Measurements from ENCODE around the gene ARHGEF1.
"Not testable (repeated sequence)": the region's sequence is repeated elsewhere in the genome, so short reads cannot be mapped to it uniquely, and the experiment has no call there.

Gene ARHGEF1

GRCh38 chr19:41862445-41862986 is 20.5 kb upstream of the ARHGEF1 start:
- no peak for DNase-seq

DNA sequence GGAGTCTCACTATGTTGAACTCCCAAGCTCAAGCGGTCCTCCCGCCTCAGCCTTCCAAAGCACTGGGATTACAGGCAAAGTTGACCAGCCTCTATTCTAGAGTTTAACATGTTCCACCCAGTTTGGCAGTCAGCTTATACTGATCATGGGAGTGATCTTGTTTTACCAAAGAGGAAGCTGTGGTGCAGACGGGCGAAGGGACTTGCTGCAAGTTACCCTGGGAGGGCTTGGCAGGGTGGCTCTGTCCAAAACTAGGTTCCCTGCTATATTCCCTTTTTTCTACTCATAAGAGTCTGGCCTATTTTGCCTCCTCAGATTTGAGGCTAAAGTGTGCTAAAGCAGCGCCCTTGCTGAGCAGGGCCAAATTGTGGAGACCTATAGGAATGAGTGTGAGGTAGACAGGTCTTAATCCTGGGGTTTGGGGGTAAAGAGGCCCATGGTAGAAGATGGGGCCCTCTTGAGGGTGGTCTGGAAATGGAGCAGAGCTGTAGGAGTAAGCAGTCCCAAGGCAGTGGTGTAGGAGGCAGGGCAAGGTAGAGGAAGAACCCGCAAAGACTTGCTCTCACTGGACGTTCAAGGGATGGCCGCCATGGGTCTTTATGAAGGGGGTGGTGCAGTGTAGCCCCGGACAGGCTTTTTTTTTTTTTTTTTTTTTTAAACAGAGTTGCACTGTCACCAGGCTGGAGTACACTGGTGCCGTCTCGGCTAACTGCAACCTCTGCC is 19.6 kb upstream of the ARHGEF1 start:
- DNase-seq, result no peak

- DNase-seq, result no peak
These were observed 18.6 kb upstream of the ARHGEF1 start for GRCh38 chr19:41864374-41864773.

- no peak for DNase-seq
These were observed 16.7 kb upstream of the ARHGEF1 start for GRCh38 chr19:41866284-41866683.

DNA sequence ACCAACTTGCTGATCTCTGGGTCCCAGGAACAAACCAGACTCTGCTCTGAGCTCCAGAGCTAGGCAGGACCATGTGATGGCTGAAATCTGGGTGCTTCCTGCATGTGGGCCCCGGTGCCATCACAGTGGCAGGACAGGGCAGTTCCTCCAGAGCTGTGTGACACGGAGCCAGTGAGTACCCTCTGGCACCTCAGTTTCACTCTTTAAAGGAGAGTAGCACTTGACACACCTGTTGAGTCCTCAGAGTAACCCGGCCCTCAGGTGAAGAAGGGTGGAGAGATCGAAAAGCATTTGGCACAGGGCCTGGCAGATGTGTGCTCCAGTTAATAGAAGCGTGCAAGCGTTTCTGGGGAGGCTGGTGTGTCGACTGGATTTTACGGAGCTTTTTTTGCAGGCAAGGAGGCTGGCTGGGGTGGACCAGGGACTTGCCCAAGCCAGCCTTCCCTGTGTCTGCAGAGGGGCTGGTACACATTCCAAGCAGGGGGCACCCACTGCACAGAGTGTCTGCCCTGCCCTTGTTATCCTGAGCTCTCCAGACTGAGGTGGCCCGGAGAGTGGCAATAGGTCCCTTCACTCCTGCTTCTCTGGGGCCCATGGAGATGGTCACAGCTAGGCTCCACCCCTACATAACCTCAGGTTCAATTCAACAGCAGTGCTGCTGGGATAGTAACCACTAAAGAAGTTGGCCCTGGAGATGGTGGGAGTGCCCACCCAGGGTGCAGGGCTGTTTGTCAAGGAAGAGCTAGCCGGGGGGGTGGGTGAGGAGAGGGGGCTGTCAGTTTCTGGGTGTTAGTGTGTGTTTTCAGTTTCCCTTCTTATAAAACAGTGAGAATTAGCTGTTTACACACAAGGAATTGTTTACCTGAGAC is 14.6 kb upstream of the ARHGEF1 start:
- peak; percentile 98 for DNase-seq

- DNase-seq, result no peak
These were observed 14.0 kb upstream of the ARHGEF1 start for GRCh38 chr19:41868989-41869300.

DNA sequence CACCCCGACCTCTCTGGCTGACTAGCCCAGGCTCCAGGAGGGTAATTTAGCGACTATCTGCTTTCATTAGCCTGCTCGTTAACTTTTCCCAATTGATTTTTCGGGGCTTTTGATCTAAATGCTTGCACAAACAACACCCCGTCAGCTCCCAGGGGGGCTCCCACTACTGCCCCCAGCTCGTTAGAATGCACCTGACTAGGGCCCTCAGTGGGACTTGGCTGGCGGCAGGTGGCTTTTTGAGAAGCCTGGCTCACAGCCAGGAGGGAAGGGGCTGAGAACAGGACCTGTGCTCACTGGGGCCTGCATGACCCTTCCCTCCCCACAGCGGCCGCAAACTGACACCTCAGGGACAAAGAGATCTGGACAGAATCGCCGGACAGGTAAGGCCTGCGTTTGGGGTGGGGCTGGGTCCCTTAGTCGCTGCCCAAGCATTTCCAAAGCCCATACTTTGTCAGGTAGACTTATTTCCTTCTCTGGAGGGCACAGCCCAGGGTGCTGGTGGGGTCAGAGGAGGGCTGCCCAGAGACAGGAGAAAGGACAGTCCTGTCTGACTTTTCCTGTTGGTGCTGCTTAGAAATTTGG is 13.5 kb upstream of the ARHGEF1 start:
- DNase-seq, result peak; percentile 75

DNA sequence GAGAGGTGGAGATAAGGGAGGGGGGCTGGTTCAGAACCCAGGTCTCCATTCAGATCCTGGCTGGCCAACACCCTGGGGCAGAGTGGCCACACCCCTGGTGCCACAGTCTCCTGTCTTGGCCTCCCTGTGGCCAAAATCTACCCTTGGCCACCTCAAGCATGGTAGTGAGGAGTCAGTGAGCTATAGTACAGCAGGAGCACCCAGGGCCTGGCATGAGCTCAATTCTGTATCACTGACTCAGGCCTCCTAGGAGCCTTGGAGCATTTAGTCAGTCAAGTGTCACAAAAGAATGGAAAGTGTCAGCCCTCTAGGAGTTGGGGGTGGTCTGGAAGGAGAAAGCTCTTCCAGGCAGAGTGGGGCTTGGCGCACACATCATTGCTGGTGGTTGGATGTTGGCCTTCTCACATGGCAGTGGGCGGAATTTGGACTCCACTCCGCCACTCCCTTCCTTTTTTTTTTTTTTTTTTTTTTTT is 12.5 kb upstream of the ARHGEF1 start:
- DNase-seq, result peak; percentile 14

- no peak for DNase-seq
These were observed 11.2 kb upstream of the ARHGEF1 start for GRCh38 chr19:41871573-41872383.

GRCh38 chr19:41872384-41872774 is 10.6 kb upstream of the ARHGEF1 start:
- no peak for DNase-seq

- DNase-seq, result peak; percentile 26
These were observed 10.0 kb upstream of the ARHGEF1 start for GRCh38 chr19:41872775-41873647.

GRCh38 chr19:41875973-41876372 is 7.0 kb upstream of the ARHGEF1 start:
- DNase-seq, result not testable (repeated sequence)

- DNase-seq, result no peak
These were observed 5.8 kb upstream of the ARHGEF1 start, which contains the start of gene CD79A for GRCh38 chr19:41876847-41877832. TSS of gene CD79A (plus strand) at chr19:41877279. CDS start at chr19:41877305, 26 bp downstream.

GRCh38 chr19:41877916-41878905 is 4.8 kb upstream of the ARHGEF1 start:
- no peak for DNase-seq

GRCh38 chr19:41879080-41879479 is 3.9 kb upstream of the ARHGEF1 start:
- no peak for DNase-seq

GRCh38 chr19:41879670-41880328 is 3.2 kb upstream of the ARHGEF1 start:
- no peak for DNase-seq

GRCh38 chr19:41880329-41880708 is 2.7 kb upstream of the ARHGEF1 start:
- DNase-seq, result no peak

DNA sequence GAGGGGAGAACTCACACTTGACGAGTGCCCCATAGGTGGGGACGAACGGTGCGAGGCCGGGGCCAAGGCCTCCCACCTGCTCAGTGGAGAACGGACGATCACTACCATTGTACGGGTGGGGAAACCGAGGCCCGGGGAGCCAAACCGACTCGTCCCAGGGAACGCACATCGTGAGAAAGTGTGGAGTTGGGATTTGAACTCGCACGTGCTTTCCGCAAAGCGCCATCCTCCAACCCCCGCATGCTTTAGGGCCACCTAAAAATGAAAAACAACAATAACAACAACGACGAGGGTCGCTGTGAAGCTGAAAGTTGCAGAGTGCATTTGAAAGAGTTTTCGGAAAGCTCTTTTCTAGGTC is 458 bp downstream of the ARHGEF1 start:
- no peak for DNase-seq
